HG03571 (cell line): Measurements from ENCODE around the gene ST3GAL3.
"Not testable (repeated sequence)": the region's sequence is repeated elsewhere in the genome, so short reads cannot be mapped to it uniquely, and the experiment has no call there.

ENCODE experiments used
- ATAC-seq: cut with Tn5 transposase; IDR thresholded peaks from one replicate; pipeline ENCODE4 v1.9.1; 2021; ENCODE audit not compliant: unreplicated experiment

ST3GAL3 gene

GRCh38 chr1:43753422-43753821, 46.1 kb downstream of the ST3GAL3 start:
- no peak for ATAC-seq

GRCh38 chr1:43754892-43755291, 47.6 kb downstream of the ST3GAL3 start:
- ATAC-seq = no peak

GRCh38 chr1:43757343-43758053, 50.2 kb downstream of the ST3GAL3 start:
- ATAC-seq = no peak

GRCh38 chr1:43760745-43761317, 53.5 kb downstream of the ST3GAL3 start:
- no peak for ATAC-seq

GRCh38 chr1:43763497-43763973, 56.2 kb downstream of the ST3GAL3 start:
- ATAC-seq = no peak

GRCh38 chr1:43764581-43764980, 57.2 kb downstream of the ST3GAL3 start:
- ATAC-seq = no peak

GRCh38 chr1:43766086-43766784, 58.9 kb downstream of the ST3GAL3 start:
- ATAC-seq = no peak

- no peak for ATAC-seq
These were observed 59.6 kb downstream of the ST3GAL3 start for GRCh38 chr1:43766818-43767525.

- no peak for ATAC-seq
These were observed 60.8 kb downstream of the ST3GAL3 start for GRCh38 chr1:43768168-43768567.

- ATAC-seq = no peak
These were observed 62.1 kb downstream of the ST3GAL3 start for GRCh38 chr1:43769350-43769908.

- ATAC-seq = no peak
These were observed 62.8 kb downstream of the ST3GAL3 start for GRCh38 chr1:43770111-43770510.

- no peak for ATAC-seq
These were observed 65.6 kb downstream of the ST3GAL3 start for GRCh38 chr1:43772978-43773377.

GRCh38 chr1:43773821-43774220, 66.5 kb downstream of the ST3GAL3 start:
- no peak for ATAC-seq

- ATAC-seq = no peak
These were observed 67.0 kb downstream of the ST3GAL3 start for GRCh38 chr1:43774359-43774758.

- no peak for ATAC-seq
These were observed 68.9 kb downstream of the ST3GAL3 start for GRCh38 chr1:43776043-43776761.

- ATAC-seq = not testable (repeated sequence)
These were observed 70.6 kb downstream of the ST3GAL3 start for GRCh38 chr1:43777916-43778315.

- ATAC-seq = no peak
These were observed 71.9 kb downstream of the ST3GAL3 start for GRCh38 chr1:43779266-43779665.

GRCh38 chr1:43779805-43780403, 72.6 kb downstream of the ST3GAL3 start:
- no peak for ATAC-seq

- no peak for ATAC-seq
These were observed 74.2 kb downstream of the ST3GAL3 start for GRCh38 chr1:43781574-43781973.

GRCh38 chr1:43783096-43783670, 75.8 kb downstream of the ST3GAL3 start:
- ATAC-seq = no peak
